GM19193 (cell line): ENCODE measurements around the gene ZC3H10.
A peak's percentile ranks its signal among the peaks of the same experiment; 100 is the strongest.

ENCODE experiments used
- POLR2A ChIP-seq: IDR thresholded peaks from 4 replicates; pipeline ENCODE4 v1.6.1; 2011; ENCODE audit not compliant: insufficient read depth, insufficient read length; ENCODE audit errors: extremely low read depth

ZC3H10 gene

GRCh38 chr12:56141946-56142784, 24.1 kb downstream of the ZC3H10 start:
- no peak for TF ChIP-seq POLR2A

- no peak for TF ChIP-seq POLR2A
Observed at GRCh38 chr12:56143217-56143616, 25.2 kb downstream of the ZC3H10 start.

GRCh38 chr12:56143870-56144269, 25.8 kb downstream of the ZC3H10 start:
- TF ChIP-seq POLR2A, result no peak

GRCh38 chr12:56145217-56145616, 27.2 kb downstream of the ZC3H10 start:
- TF ChIP-seq POLR2A, result no peak

GRCh38 chr12:56146492-56147460, 28.7 kb downstream of the ZC3H10 start:
- no peak for TF ChIP-seq POLR2A

GRCh38 chr12:56150563-56150962, 32.5 kb downstream of the ZC3H10 start:
- TF ChIP-seq POLR2A, result no peak

- TF ChIP-seq POLR2A, result no peak
Observed at GRCh38 chr12:56151672-56152131, 33.6 kb downstream of the ZC3H10 start.

GRCh38 chr12:56152132-56152755, 34.2 kb downstream of the ZC3H10 start, which contains the start of gene MYL6B:
Gene MYL6B (plus strand): TSS chr12:56152587. CDS start chr12:56153919, 1,332 bp downstream.
- peak; percentile 87 for TF ChIP-seq POLR2A

GRCh38 chr12:56152756-56153677, 35.0 kb downstream of the ZC3H10 start:
- no peak for TF ChIP-seq POLR2A

- TF ChIP-seq POLR2A, result no peak
Observed at GRCh38 chr12:56153678-56154065, 35.6 kb downstream of the ZC3H10 start.

- no peak for TF ChIP-seq POLR2A
Observed at GRCh38 chr12:56154246-56154771, 36.2 kb downstream of the ZC3H10 start.

- no peak for TF ChIP-seq POLR2A
Observed at GRCh38 chr12:56154818-56155217, 36.8 kb downstream of the ZC3H10 start.

GRCh38 chr12:56155256-56155845, 37.3 kb downstream of the ZC3H10 start:
- TF ChIP-seq POLR2A, result no peak

GRCh38 chr12:56157201-56158028, 39.3 kb downstream of the ZC3H10 start:
- TF ChIP-seq POLR2A, result peak; percentile 44
